HL-60 (cell line): ENCODE measurements around the gene ATF3.

Experiments
- GABPA ChIP-seq: IDR thresholded peaks from 2 replicates; pipeline ENCODE4 v1.6.1; 2012; ENCODE audit warnings: low read depth
- POLR2AphosphoS5 ChIP-seq: IDR thresholded peaks from 2 replicates; pipeline ENCODE4 v1.6.1; 2012; ENCODE audit warnings: low read depth
- REST ChIP-seq: IDR thresholded peaks from 2 replicates; pipeline ENCODE4 v1.6.1; 2012; ENCODE audit warnings: low read depth; ENCODE audit not compliant: insufficient replicate concordance
- SPI1 ChIP-seq: IDR thresholded peaks from 2 replicates; pipeline ENCODE4 v1.6.1; 2012; ENCODE audit warnings: low read depth, mild to moderate bottlenecking, borderline replicate concordance
- TF ChIP-seq, protein P1 (sequence below): IDR thresholded peaks from one replicate; pipeline ENCODE4 v1.5.1; 2011; ENCODE audit warnings: low read length, control low read depth, inconsistent platforms; ENCODE audit not compliant: insufficient read depth

GRCh38 chr1:212574732-212575131 lies 33.8 kb upstream of the ATF3 start:
- TF ChIP-seq, protein P1, sequence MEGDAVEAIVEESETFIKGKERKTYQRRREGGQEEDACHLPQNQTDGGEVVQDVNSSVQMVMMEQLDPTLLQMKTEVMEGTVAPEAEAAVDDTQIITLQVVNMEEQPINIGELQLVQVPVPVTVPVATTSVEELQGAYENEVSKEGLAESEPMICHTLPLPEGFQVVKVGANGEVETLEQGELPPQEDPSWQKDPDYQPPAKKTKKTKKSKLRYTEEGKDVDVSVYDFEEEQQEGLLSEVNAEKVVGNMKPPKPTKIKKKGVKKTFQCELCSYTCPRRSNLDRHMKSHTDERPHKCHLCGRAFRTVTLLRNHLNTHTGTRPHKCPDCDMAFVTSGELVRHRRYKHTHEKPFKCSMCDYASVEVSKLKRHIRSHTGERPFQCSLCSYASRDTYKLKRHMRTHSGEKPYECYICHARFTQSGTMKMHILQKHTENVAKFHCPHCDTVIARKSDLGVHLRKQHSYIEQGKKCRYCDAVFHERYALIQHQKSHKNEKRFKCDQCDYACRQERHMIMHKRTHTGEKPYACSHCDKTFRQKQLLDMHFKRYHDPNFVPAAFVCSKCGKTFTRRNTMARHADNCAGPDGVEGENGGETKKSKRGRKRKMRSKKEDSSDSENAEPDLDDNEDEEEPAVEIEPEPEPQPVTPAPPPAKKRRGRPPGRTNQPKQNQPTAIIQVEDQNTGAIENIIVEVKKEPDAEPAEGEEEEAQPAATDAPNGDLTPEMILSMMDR, result no peak
- TF ChIP-seq SPI1 (no peak), REST (no peak), POLR2AphosphoS5 (no peak), GABPA (no peak)
